Activated CD4-positive, alpha-beta T cell treated with anti-CD3 and anti-CD28 coated beads, Interleukin-2, amount 50 U/mL, for 24 hours (primary cell): Measurements from ENCODE around the gene RNF6.

Source experiments
- DNase-seq, 2 donors: peaks; one replicate each; pipeline ENCODE4 v3.0.0-alpha.2; 2020; ENCODE audit warnings: low read depth in 1 of 2, low spot score in 1 of 2

Gene RNF6

DNA sequence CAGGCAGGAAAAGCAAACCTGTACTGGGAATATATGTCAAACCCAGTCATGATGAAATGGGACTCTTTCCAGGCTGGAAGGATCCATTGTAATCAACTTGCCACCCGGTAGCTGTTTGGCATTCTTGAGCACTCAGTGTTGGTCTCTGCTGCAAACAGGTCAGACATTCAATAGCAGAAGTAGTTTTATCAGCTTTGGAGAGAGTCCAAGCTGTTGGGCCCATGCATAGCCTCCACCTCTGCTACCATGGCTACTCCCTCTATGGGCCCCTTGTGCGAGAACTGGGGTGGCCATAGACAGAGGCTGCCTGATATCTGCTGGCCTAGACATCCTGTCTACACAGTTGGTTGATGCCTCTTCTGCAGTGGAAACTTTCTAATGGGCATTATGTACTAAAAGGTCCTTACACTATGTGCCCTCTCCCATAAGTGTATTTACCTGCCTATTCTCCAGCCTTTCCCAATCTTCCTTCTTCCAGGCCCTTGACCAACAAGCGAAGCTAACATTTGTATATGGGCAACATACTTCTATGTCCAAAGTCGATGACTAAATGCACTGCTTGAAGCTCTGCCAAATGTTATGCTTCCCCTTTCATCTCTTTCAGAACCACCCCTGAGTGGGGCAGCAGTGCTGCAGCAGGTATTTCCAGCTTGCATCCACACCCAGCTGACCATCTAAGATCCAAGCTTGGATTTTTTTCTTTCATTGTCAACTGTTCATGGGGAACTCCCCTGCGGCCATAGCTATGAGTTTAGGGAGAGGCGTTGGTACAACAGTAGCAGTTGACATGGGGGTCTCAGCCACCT, 5.3 kb upstream of the RNF6 start:
- no peak for DNase-seq

DNA sequence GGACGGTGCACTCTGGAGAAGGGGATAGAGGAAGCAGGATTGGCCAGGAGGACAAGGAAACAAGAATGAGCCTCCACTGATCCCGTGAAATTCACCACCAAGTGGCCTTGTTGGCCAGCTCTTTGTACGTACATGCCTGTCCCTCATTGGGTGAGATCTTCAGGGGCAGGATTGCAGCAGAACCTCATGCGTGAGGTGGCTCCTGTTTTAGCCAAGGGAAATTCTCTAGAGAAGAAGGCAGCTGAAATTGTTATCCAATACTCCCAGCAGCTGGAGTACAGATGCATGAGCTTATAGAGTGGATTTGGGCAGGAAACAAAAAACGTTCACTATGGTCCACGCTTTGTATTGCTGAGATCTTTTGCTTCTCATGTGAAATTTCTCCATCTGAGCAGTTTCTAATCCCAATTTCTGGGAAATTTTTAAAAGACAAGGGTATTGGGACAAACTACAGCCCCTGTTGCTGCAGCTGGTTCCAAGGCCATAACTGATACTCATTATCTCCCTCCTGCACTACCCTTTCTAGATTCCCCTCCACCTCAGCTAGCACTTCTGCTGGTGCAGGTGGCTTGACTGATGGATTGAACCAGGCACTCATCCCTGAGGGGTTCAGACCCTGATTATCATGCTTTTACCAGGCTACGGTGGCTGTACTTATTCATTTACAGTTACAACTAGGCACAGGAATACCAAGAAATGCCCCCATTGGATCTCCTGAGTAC, 3.9 kb upstream of the RNF6 start:
- no peak for DNase-seq

DNA sequence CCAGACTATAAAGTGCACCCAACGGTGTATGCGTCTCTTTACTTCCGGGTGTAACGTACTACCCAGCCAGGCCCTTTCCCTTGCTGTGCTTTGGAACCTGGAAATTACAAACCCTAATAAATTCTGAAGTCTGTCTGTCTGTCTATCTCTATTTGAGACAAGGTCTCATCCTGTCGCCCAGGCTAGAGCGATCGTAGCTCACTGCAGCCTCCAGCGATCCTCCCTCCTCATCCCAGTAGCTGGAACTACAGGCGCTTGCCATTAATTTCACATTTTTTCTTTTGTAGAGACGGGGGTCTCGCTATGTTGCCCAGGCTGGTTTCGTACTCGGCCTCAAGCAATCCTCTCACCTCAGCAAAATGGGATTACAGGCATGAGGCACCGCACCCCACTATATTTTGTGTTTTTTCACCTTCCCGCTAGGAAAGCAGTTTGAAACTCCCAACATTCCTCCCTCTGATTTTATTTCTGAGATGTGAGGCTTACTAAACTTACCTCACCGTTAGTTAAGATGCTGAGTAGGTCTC, 469 bp upstream of the RNF6 start:
- no peak for DNase-seq

DNA sequence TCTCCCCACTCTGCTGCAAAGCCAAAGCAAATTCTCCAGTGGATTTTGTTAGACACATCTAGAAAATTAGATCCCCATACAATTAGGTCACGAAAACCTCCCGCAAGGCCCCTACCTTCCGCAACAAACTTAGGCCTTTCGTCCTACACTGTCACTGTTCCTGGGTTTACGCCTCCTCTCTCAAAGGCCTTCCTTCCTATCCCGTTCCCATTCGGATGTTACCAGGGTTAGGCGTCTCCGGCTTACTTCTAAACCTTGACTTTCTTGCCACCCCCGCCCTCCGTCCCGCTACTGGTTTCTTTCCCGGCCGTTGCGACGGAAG, 754 bp downstream of the RNF6 start:
- DNase-seq: no peak

GRCh38 chr13:26220575-26220974, 1.5 kb downstream of the RNF6 start:
- DNase-seq: no peak

DNA sequence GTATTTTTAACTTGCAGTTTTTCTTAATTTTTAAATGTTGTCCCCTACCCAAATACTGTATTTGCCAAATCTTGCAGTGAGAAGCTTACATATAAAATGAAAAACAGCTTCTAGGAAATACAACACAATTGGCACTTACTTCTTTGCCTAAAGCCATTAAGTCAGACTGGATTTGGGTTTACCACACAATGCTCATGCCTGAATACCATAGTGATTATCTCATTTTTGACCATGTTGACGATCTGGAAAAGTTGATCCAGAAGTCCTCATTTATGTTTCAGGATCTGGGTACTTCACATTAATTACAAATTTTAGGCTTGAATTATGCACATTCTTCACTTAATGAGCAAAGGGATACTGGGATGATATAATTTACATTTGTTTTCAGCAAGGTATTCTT, 2.4 kb downstream of the RNF6 start:
- DNase-seq: no peak

GRCh38 chr13:26216042-26216441, 6.1 kb downstream of the RNF6 start:
- no peak for DNase-seq

GRCh38 chr13:26213982-26214381, 8.1 kb downstream of the RNF6 start:
- DNase-seq: no peak

DNA sequence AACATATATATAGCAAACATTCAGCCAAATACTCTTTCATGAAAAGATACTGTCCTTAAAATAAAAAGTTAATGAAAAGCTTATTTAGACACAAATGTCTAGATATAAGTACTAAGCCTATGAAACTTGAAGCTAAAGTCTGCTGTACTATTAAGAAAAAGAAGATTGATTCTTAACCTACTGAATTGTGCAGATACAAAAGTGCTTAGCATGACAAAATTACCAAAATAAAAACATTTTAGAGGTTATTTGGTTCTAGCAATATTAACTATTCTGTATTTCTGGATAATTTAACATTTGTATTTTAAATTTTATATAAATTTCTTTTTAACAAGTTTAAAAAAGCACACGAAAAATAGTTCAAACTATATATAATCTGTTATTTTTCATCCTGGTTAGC, 8.8 kb downstream of the RNF6 start:
- DNase-seq: no peak

- no peak for DNase-seq
Observed at GRCh38 chr13:26208287-26208686, 13.8 kb downstream of the RNF6 start.

DNA sequence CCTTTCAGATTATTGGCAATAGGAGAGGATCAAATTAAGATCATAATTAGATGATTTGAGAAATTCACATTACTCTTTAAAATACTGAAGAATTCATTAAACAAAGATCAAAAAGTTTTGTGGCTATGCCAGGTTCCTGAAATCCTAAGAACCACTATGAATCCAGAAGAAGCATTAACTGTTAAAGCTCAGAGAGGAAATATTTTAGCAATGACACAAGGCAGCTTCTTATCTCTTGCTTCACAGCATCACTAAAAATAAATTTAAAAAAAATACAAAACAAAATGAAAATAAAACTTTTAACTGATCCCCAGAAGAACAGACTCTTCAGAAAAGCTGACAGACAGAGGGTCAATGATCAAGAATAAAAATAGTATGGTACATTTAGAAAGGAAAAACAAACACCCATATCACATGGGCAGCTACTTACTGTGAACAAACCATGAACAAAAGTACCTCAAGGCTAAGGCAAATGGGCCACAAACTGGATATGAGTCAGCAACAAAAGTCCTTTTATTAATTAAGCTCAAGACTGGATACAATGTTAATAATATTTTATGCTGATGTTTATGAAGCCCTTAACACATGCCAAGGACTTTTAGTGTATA, 19.6 kb downstream of the RNF6 start:
- no peak for DNase-seq

GRCh38 chr13:26200811-26201210, 21.3 kb downstream of the RNF6 start:
- DNase-seq: no peak

GRCh38 chr13:26198116-26198515, 24.0 kb downstream of the RNF6 start:
- no peak for DNase-seq

DNA sequence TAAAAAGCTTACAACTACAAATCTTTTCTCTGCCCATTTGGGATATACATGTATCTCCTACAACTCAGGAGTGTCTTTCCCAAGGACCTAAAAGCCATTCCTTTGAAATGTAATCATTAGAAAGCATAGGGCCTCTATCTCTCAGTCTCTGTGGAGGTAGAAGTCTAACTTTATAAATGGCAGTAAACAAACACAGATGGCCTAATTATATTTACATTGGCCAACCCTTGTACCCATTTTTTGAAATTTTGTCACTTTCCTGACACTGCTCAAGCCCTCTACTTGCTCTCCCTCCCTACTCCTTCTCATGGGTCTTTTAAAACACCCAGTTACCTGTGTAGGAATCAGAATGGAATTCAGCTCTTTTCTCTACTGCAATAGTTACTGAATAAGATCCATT, 24.8 kb downstream of the RNF6 start:
- no peak for DNase-seq

- DNase-seq: no peak
Observed at GRCh38 chr13:26186995-26187394, 35.1 kb downstream of the RNF6 start.

GRCh38 chr13:26186118-26186870, 35.8 kb downstream of the RNF6 start:
- peak; percentile 77 to 83 for DNase-seq

DNA sequence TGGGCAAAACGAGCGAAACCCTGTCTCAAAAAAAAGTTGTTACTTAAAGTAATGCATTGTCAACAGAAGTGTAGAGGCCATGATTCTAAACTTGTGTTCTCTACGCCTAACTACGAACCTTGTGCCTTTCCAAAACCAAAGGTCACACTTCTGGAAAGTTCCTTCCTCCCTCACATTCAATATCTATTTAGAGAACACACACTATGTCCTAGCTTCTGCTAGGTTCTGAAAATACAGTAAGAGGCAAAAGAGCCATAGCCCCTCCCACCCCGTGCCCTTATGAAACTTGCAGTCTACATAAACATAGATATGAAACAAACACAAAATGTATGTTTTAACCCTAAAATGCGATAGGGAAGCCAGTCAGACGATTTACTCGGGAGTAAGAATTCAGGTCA, 36.4 kb downstream of the RNF6 start:
- DNase-seq: no peak

DNA sequence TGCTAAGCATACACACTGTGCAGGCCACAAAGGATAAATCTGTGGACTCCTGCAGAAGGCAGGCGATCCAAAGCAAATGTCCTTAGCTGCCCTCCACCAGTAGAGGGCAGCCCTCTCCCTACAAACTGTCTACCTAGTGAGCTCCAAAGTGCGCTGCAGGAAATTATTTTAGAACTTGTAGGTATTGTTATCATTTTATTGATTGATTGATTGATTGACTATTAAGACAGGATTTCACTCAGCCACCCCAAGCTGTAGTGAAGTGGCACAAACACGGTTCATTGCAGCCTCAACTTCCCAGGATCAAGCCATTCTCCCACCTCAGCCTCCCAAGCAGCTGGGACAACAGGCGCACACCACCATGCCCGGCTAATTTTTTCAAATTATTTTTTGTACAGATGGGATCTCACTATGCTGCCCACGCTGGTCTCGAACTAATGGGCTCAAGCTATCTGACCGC, 37.3 kb downstream of the RNF6 start:
- peak; percentile 27 to 65 for DNase-seq

DNA sequence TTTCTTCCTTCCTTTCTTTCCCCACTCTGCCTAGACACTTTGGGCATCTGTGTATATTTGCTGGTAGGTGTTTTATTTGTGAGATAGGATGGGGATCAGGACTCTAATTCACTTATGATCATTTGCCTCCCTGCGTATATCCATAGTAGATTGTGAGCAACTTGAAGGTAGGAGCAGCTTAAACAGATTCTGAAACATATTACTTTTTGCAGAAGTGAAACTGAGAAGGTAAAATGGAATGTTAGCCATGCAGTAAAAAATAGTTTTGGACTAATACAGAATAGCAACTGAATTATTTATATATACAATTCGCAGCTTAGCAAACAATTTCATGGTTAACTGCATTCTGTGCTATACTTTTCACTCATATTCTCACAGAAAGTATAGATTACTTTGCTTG, 38.7 kb downstream of the RNF6 start:
- no peak for DNase-seq

GRCh38 chr13:26179344-26179743, 42.8 kb downstream of the RNF6 start:
- DNase-seq: no peak

GRCh38 chr13:26168835-26169234, 53.3 kb downstream of the RNF6 start:
- no peak for DNase-seq
